NB4 (cell line): Measurements from ENCODE around the gene JMJD1C.

Experiments
- CTCF ChIP-seq: IDR thresholded peaks from one replicate; pipeline ENCODE4 v1.5.1; 2012; ENCODE audit warnings: low read depth, low read length
- MAX ChIP-seq: IDR thresholded peaks from 2 replicates; pipeline ENCODE4 v1.6.1; 2011; ENCODE audit warnings: low read depth, low read length
- MYC ChIP-seq: IDR thresholded peaks from 2 replicates; pipeline ENCODE4 v1.6.1; 2011; ENCODE audit warnings: low read depth, low read length
- POLR2A ChIP-seq: IDR thresholded peaks from 2 replicates; pipeline ENCODE4 v1.6.1; 2011; ENCODE audit warnings: mild to moderate bottlenecking; ENCODE audit not compliant: insufficient read length; ENCODE audit errors: extremely low read depth

GRCh38 chr10:63452524-63452923 lies 13.3 kb downstream of the JMJD1C start:
- TF ChIP-seq CTCF (no peak), POLR2A (no peak), MAX (no peak), MYC (no peak)
